IPS-NIHi11 (cell line): ENCODE results near the gene HVCN1.
A peak's percentile ranks its signal among the peaks of the same experiment; 100 is the strongest.
"Not testable (repeated sequence)": the region's sequence is repeated elsewhere in the genome, so short reads cannot be mapped to it uniquely, and the experiment has no call there.

Source experiments
- DNase-seq: peaks from one replicate; pipeline ENCODE4 v3.0.0; 2012; ENCODE audit warnings: mixed read lengths, low spot score

The HVCN1 gene

GRCh38 chr12:110668480-110669192 lies 20.3 kb downstream of the HVCN1 start:
- DNase-seq, result no peak

GRCh38 chr12:110667671-110668070 lies 21.2 kb downstream of the HVCN1 start:
- DNase-seq, result no peak

- no peak for DNase-seq
Measured at GRCh38 chr12:110666892-110667291, 22.0 kb downstream of the HVCN1 start.

- DNase-seq, result no peak
Measured at GRCh38 chr12:110661337-110661972, 27.5 kb downstream of the HVCN1 start.

- no peak for DNase-seq
Measured at GRCh38 chr12:110658878-110659277, 30.0 kb downstream of the HVCN1 start.

GRCh38 chr12:110658242-110658641 lies 30.7 kb downstream of the HVCN1 start:
- DNase-seq, result no peak

GRCh38 chr12:110657747-110658146 lies 31.2 kb downstream of the HVCN1 start:
- no peak for DNase-seq

GRCh38 chr12:110656071-110656655 lies 32.8 kb downstream of the HVCN1 start:
- DNase-seq, result no peak

- DNase-seq, result not testable (repeated sequence)
Measured at GRCh38 chr12:110654238-110654637, 34.7 kb downstream of the HVCN1 start.

- no peak for DNase-seq
Measured at GRCh38 chr12:110649341-110649847, 39.5 kb downstream of the HVCN1 start.

GRCh38 chr12:110647631-110648040 lies 41.3 kb downstream of the HVCN1 start:
- no peak for DNase-seq

GRCh38 chr12:110641521-110641920 lies 47.4 kb downstream of the HVCN1 start:
- DNase-seq, result peak; percentile 41

- no peak for DNase-seq
Measured at GRCh38 chr12:110640275-110641025, 48.5 kb downstream of the HVCN1 start.

GRCh38 chr12:110639336-110640141 lies 49.4 kb downstream of the HVCN1 start:
- DNase-seq, result no peak

- DNase-seq, result no peak
Measured at GRCh38 chr12:110638796-110639195, 50.1 kb downstream of the HVCN1 start.

GRCh38 chr12:110637869-110638441 lies 51.0 kb downstream of the HVCN1 start:
- DNase-seq, result no peak

GRCh38 chr12:110636516-110636915 lies 52.4 kb downstream of the HVCN1 start:
- no peak for DNase-seq

GRCh38 chr12:110635055-110635454 lies 53.9 kb downstream of the HVCN1 start:
- DNase-seq, result no peak

- no peak for DNase-seq
Measured at GRCh38 chr12:110627500-110628195, 61.3 kb downstream of the HVCN1 start.

GRCh38 chr12:110622582-110622981 lies 66.3 kb downstream of the HVCN1 start:
- DNase-seq, result no peak

- DNase-seq, result no peak
Measured at GRCh38 chr12:110619534-110619953, 69.4 kb downstream of the HVCN1 start.
